HUES64 (cell line): ENCODE results near the gene MMP20.
"Not testable (repeated sequence)": the region's sequence is repeated elsewhere in the genome, so short reads cannot be mapped to it uniquely, and the experiment has no call there.

Experiments
- H3K27ac ChIP-seq: 2 replicates; pipeline ENCODE4 v1.7.0; 2013; ENCODE audit warnings: low read depth, low read length, inconsistent platforms
- H3K27me3 ChIP-seq: 2 replicates; pipeline ENCODE4 v1.6.1; 2013; ENCODE audit warnings: mild to moderate bottlenecking, low read length; ENCODE audit not compliant: insufficient read depth
- H3K36me3 ChIP-seq: 2 replicates; pipeline ENCODE4 v1.6.1; 2013; ENCODE audit warnings: mild to moderate bottlenecking, low read length; ENCODE audit not compliant: insufficient read depth
- H3K4me1 ChIP-seq: 2 replicates; pipeline ENCODE4 v1.6.1; 2013; ENCODE audit warnings: mild to moderate bottlenecking, low read length, moderate library complexity; ENCODE audit not compliant: insufficient read depth
- H3K4me3 ChIP-seq: 2 replicates; pipeline ENCODE4 v1.5.1; 2013; ENCODE audit warnings: mild to moderate bottlenecking, low read length, moderate library complexity
- H3K9ac ChIP-seq: 2 replicates; pipeline ENCODE4 v1.6.1; 2013; ENCODE audit warnings: mild to moderate bottlenecking, low read depth, low read length
- H3K9me3 ChIP-seq: 2 replicates; pipeline ENCODE4 v1.6.1; 2013; ENCODE audit warnings: low read depth, low read length; ENCODE audit not compliant: insufficient read depth
- WGBS: fragments of 150-250, 120-280 bp; methylation state at CpG from one replicate; pipeline ENCODE4 v1.1.7; 2013; ENCODE audit warnings: missing lambda C conversion rate; 5-methylcytosine and 5-hydroxymethylcytosine counted together

The MMP20 gene

DNA sequence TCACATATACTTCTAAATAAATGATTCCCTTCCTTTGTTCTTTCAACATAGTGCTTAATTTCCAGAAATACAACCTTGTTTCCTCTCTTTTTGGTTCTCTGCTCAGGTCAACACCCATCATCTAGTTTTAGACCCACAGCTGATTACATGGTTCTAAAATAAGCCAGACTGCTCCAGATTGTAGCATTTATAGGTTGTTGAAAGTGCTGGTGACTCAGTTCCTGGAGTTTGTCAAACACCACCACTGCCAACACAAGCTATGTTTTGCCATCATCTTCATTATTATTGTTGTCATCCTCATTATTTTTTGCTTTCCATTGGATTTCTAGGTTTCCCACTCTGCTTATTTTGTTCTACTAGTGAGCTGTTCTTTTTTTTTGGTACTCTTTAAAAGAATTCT is 22.3 kb upstream of the MMP20 start:
- Histone ChIP-seq H3K36me3 (no peaks in the 10 kb centered on the region), H3K27ac (no peak overlapping the region), H3K9ac (no peak overlapping the region), H3K27me3 (no peaks in the 10 kb centered on the region), H3K4me3 (no peak overlapping the region), H3K4me1 (no peaks in the 10 kb centered on the region), H3K9me3 (no peaks in the 10 kb centered on the region)

DNA sequence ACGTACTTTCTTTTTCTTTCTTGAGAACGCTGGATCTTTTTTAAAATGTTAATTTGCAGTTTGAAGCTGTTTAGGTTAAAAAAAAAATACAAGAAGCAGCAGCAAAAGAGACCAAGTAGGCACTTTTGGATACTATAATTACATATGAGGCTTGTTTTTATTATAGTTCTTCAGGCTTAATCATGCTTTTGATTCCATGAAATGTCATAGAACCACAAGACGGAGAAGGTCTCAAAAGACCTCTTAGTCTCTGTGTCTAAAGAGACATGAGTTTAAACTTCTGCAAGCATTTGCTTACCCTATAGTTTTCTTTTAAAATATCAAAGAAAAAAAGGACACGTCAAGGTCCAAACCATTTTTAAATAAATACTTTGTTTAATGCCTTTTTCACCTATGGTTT is 18.8 kb upstream of the MMP20 start:
- Histone ChIP-seq H3K27me3 (no peaks in the 10 kb centered on the region), H3K9me3 (no peaks in the 10 kb centered on the region), H3K27ac (no peak overlapping the region), H3K36me3 (no peaks in the 10 kb centered on the region), H3K9ac (no peak overlapping the region), H3K4me3 (no peak overlapping the region), H3K4me1 (no peaks in the 10 kb centered on the region)
- WGBS, result 92% methylated on average over 4 of the region's 4 CpGs

- WGBS, result 70% methylated on average over 8 of the region's 8 CpGs
- no peak overlapping the region for H3K9ac ChIP-seq
- no peaks in the 10 kb centered on the region for H3K36me3 ChIP-seq
- H3K27ac ChIP-seq, result no peak overlapping the region
- no peaks in the 10 kb centered on the region for H3K4me1 ChIP-seq
- H3K4me3 ChIP-seq, result no peak overlapping the region
- no peaks in the 10 kb centered on the region for H3K9me3 ChIP-seq
- H3K27me3 ChIP-seq, result no peaks in the 10 kb centered on the region
Measured at GRCh38 chr11:102640946-102641345, 15.8 kb upstream of the MMP20 start.

- Histone ChIP-seq H3K4me3 (no peak overlapping the region), H3K27ac (no peak overlapping the region), H3K9me3 (no peaks in the 10 kb centered on the region), H3K36me3 (no peaks in the 10 kb centered on the region), H3K4me1 (no peaks in the 10 kb centered on the region), H3K9ac (no peak overlapping the region), H3K27me3 (no peaks in the 10 kb centered on the region)
Measured at GRCh38 chr11:102639656-102640055, 14.5 kb upstream of the MMP20 start.

DNA sequence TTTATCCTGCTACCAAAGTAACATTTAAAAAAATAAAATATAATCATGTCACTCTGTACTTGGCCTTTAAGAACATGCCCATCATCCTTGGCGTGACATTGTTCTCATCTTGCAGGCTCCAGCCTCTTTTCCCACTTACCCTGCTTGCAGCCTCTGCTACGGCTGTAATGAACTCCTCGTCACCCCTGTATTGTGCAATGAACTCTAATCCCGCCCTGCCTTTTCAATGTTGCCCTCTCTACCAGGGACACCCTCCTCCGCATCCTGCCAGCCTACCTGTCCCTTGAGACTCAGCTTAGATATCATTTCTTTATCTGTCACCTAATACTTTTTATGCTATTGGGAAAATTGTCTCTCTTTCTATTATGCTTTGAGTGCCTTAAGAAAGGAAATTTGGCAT is 12.6 kb upstream of the MMP20 start:
- Histone ChIP-seq H3K4me1 (no peaks in the 10 kb centered on the region), H3K36me3 (no peaks in the 10 kb centered on the region), H3K9me3 (no peaks in the 10 kb centered on the region), H3K9ac (no peak overlapping the region), H3K4me3 (no peak overlapping the region), H3K27me3 (no peaks in the 10 kb centered on the region), H3K27ac (no peak overlapping the region)
- 84% methylated on average over 5 of the region's 5 CpGs for WGBS

GRCh38 chr11:102633385-102634026 is 8.4 kb upstream of the MMP20 start:
- WGBS, result 96% methylated on average over 6 of the region's 6 CpGs
- no peaks in the 10 kb centered on the region for H3K36me3 ChIP-seq

DNA sequence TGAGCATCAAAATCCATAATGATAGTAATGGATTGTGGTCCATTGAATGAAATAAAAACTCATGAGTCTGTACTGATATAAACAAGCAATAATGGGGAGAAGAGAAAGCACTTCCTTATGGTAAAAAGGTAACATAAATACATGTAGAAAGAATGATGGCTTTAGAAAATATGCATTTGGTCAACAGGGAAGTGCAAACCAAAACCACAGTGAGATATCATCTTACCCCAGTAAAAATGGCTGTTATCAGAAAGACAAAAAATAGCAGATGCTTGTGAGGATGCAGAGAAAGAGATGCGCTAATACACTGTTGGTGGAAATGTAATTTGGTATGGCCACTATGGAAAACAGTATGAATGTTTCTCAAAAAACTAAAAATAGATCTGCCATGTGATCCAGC is 6.9 kb upstream of the MMP20 start:
- no peak overlapping the region for H3K27ac ChIP-seq
- no peaks in the 10 kb centered on the region for H3K27me3 ChIP-seq
- no peaks in the 10 kb centered on the region for H3K36me3 ChIP-seq
- 93% methylated on average over 1 of the region's 1 CpG for WGBS
- no peaks in the 10 kb centered on the region for H3K4me1 ChIP-seq
- no peak overlapping the region for H3K4me3 ChIP-seq
- no peaks in the 10 kb centered on the region for H3K9me3 ChIP-seq
- no peak overlapping the region for H3K9ac ChIP-seq

More at GRCh38 chr11:102633385-102634026, 8.4 kb upstream of the MMP20 start:
- Histone ChIP-seq H3K9me3 (no peaks in the 10 kb centered on the region), H3K27ac (no peak overlapping the region), H3K9ac (no peak overlapping the region), H3K4me1 (no peaks in the 10 kb centered on the region), H3K27me3 (no peaks in the 10 kb centered on the region), H3K4me3 (no peak overlapping the region)

GRCh38 chr11:102630598-102631448 is 5.7 kb upstream of the MMP20 start:
- Histone ChIP-seq H3K36me3 (no peaks in the 10 kb centered on the region), H3K27me3 (no peaks in the 10 kb centered on the region), H3K4me1 (no peaks in the 10 kb centered on the region), H3K27ac (no peak overlapping the region), H3K9me3 (no peaks in the 10 kb centered on the region), H3K9ac (no peak overlapping the region), H3K4me3 (no peak overlapping the region)
- 84% methylated on average over 10 of the region's 11 CpGs for WGBS

- H3K9ac ChIP-seq, H3K4me1 ChIP-seq, H3K27ac ChIP-seq, H3K27me3 ChIP-seq, H3K9me3 ChIP-seq, H3K4me3 ChIP-seq, H3K36me3 ChIP-seq: not testable (repeated sequence)
- WGBS, result no CpG with 5 or more reads among the region's 1 CpG
Measured at GRCh38 chr11:102629908-102630307, 4.8 kb upstream of the MMP20 start.

- WGBS, result no CpG with 5 or more reads among the region's 1 CpG
Measured at GRCh38 chr11:102626676-102627075, 1.5 kb upstream of the MMP20 start.

GRCh38 chr11:102623998-102624397 is 1.1 kb downstream of the MMP20 start:
- Histone ChIP-seq H3K4me3 (no peak overlapping the region), H3K36me3 (no peaks in the 10 kb centered on the region), H3K27me3 (no peaks in the 10 kb centered on the region), H3K27ac (no peak overlapping the region), H3K9ac (no peak overlapping the region), H3K4me1 (no peaks in the 10 kb centered on the region), H3K9me3 (no peaks in the 10 kb centered on the region)
- 96% methylated on average over 6 of the region's 8 CpGs for WGBS

More at GRCh38 chr11:102626676-102627075, 1.5 kb upstream of the MMP20 start:
- Histone ChIP-seq H3K36me3 (no peaks in the 10 kb centered on the region), H3K4me3 (no peak overlapping the region), H3K9me3 (no peaks in the 10 kb centered on the region), H3K27me3 (no peaks in the 10 kb centered on the region), H3K4me1 (no peaks in the 10 kb centered on the region), H3K27ac (no peak overlapping the region), H3K9ac (no peak overlapping the region)
